ENCODE measurements around the gene RUBCNL. TPM values are rescaled to one million over a fixed set of nuclear protein-coding genes. Genes with fewer than 3 reads are reported as not detected.

Gene RUBCNL
- total RNA-seq, 2 experiments from 2014 or later: 0.36 to 0.69 TPM

DNA sequence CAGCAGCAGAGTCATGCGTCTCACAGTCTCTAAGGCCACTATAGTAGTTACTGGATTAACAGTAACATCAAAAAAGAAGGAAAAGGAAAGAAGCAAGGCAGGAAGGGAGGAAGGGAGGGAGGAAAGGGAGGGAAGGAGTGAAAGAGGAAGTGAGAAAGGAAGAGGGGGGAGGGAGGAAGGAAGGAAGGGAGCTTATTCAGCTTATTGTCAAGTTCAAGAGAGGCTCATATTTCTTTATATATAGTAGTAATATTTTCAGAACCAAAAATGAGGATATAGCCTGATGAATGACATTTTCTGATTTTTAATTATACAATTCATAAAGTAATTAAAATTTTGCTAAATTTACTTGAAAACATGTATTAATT, 17.7 kb upstream of the RUBCNL start:
- Mint-ChIP-seq H3K9me3 (no peaks in the 10 kb centered on the region), H3K27ac (no peak overlapping the region), H3K36me3 (ENCODE audit: low read depth) (no peaks in the 10 kb centered on the region), H3K4me1 (ENCODE audit: low read depth) (peaks cover 11% of the 10 kb centered on the region), H3K4me3 (no peak overlapping the region), H3K27me3 (no peaks in the 10 kb centered on the region)
- Histone ChIP-seq H3K27me3 (ENCODE audit: control insufficient read depth in 1 of 2, insufficient read depth in 2 of 2, low read length in 2 of 2) (no peaks in the 10 kb centered on the region), H3K36me3 (ENCODE audit: insufficient read depth, low read length) (no peaks in the 10 kb centered on the region), H3K4me3 (ENCODE audit: low read length) (no peak overlapping the region), H3K4me1 (ENCODE audit: insufficient read depth, low read length) (no peaks in the 10 kb centered on the region), H3K27ac (ENCODE audit: low read depth in 1 of 2, low read length in 2 of 2) (no peak overlapping the region), H3K9me3 (ENCODE audit: control insufficient read depth in 1 of 2, insufficient read depth in 1 of 2, low read length in 2 of 2) (no peaks in the 10 kb centered on the region)
- TF ChIP-seq, protein P1, sequence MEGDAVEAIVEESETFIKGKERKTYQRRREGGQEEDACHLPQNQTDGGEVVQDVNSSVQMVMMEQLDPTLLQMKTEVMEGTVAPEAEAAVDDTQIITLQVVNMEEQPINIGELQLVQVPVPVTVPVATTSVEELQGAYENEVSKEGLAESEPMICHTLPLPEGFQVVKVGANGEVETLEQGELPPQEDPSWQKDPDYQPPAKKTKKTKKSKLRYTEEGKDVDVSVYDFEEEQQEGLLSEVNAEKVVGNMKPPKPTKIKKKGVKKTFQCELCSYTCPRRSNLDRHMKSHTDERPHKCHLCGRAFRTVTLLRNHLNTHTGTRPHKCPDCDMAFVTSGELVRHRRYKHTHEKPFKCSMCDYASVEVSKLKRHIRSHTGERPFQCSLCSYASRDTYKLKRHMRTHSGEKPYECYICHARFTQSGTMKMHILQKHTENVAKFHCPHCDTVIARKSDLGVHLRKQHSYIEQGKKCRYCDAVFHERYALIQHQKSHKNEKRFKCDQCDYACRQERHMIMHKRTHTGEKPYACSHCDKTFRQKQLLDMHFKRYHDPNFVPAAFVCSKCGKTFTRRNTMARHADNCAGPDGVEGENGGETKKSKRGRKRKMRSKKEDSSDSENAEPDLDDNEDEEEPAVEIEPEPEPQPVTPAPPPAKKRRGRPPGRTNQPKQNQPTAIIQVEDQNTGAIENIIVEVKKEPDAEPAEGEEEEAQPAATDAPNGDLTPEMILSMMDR (IDR thresholded peaks at IDR 0.05): no peak
- DNase-seq: no peak
- intact Hi-C loops (cut with DNase I, micrococcal nuclease): no loop called here
- CTCF ChIA-PET: no interaction called here
- ATAC-seq (ENCODE audit: poor library complexity): no peak
- POLR2A ChIA-PET: interaction anchor here (1.2 kb wide), 1 partner anchor 15 kb away, joined by 3 read pairs; no protein-coding TSS in a partner anchor

DNA sequence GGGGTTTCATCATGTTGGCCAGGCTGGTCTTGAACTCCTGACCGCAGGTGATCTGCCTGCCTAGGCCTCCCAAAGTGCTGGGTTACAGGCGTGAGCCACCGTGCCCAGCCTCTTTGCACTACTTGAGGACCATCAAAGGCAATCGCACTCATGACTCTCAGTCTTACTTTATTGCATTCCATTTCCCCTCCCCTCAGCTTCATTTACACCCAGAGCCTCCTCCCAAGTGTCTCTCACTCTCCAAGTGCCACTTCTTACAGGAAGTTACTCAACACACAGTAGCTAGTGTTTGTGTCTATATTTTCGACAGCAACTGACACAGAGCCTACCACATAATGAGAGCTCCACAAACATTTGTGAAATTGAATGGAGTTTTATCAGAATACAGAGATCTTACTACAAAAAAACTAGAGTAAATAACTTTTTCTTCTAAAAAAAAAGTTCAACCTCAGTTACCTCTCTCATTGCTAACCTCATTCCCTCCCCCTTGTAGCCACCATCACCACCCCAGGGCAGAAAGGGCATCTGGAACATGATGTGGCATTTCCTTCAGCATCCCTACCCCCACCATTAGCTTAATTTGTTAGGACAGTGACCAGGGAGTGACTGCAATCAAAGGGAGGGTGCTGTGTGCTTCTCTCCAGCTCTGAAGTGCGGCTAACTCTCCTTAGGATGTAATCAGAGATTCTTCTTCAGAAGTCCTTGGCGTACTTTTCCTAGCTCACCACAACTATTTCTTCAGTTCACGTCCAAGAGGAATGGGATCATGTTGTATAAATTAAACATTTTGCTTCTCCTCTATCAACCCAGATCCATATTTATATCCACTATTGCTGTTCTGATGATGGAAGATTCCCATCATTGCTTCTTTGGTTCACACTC, 17.0 kb upstream of the RUBCNL start:
- intact Hi-C loops (cut with DNase I, micrococcal nuclease): no loop called here
- Mint-ChIP-seq H3K9me3 (no peaks in the 10 kb centered on the region), H3K27me3 (no peaks in the 10 kb centered on the region), H3K4me3 (no peak overlapping the region), H3K36me3 (ENCODE audit: low read depth) (no peaks in the 10 kb centered on the region), H3K4me1 (ENCODE audit: low read depth) (peaks cover 11% of the 10 kb centered on the region), H3K27ac (peak overlapping the region; percentile 9)
- H3K27me3 ChIP-seq (ENCODE audit: control insufficient read depth in 1 of 2, insufficient read depth in 2 of 2, low read length in 2 of 2): no peaks in the 10 kb centered on the region
- no peaks in the 10 kb centered on the region for H3K9me3 ChIP-seq (ENCODE audit: control insufficient read depth in 1 of 2, insufficient read depth in 1 of 2, low read length in 2 of 2)
- no peaks in the 10 kb centered on the region for H3K4me1 ChIP-seq (ENCODE audit: insufficient read depth, low read length)
- ATAC-seq (ENCODE audit: poor library complexity): no peak
- POLR2A ChIA-PET: interaction anchor here (1.2 kb wide), 1 partner anchor 14 kb away, joined by 3 read pairs; no protein-coding TSS in a partner anchor
- H3K4me3 ChIP-seq (ENCODE audit: low read length): no peak overlapping the region
- H3K27ac ChIP-seq (ENCODE audit: low read depth in 1 of 2, low read length in 2 of 2): no peak overlapping the region
- no peaks in the 10 kb centered on the region for H3K36me3 ChIP-seq (ENCODE audit: insufficient read depth, low read length)
- CTCF ChIA-PET: no interaction called here
- TF ChIP-seq, protein P1 (IDR thresholded peaks at IDR 0.05): no peak
- DNase-seq: peak in 2 of 14 experiments; percentile 27 to 47

DNA sequence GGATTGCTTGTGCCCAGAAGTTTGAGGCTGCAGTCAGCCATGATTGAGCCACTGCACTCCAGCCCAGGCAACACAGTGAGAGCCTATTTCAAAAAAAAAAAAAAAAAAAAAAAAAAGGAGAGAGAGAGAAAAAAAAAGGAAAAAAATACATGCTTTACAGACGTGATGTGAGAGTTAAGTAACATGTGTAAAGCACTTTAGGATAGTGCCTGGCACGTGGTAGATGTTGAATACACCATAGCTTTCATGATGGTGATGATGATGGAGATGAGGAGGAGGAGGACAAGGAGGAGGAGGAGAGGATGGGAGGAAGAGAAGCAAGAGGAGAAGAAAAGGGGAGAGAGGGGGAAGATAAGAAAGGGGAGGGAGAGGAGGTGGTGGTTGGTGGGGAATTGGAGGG, 15.1 kb upstream of the RUBCNL start:
- Histone ChIP-seq H3K9me3 (ENCODE audit: control insufficient read depth in 1 of 2, insufficient read depth in 1 of 2, low read length in 2 of 2) (no peaks in the 10 kb centered on the region), H3K27ac (ENCODE audit: low read depth in 1 of 2, low read length in 2 of 2) (no peak overlapping the region), H3K4me1 (ENCODE audit: insufficient read depth, low read length) (no peaks in the 10 kb centered on the region), H3K27me3 (ENCODE audit: control insufficient read depth in 1 of 2, insufficient read depth in 2 of 2, low read length in 2 of 2) (no peaks in the 10 kb centered on the region), H3K36me3 (ENCODE audit: insufficient read depth, low read length) (no peaks in the 10 kb centered on the region), H3K4me3 (ENCODE audit: low read length) (no peak overlapping the region)
- CTCF ChIA-PET: no interaction called here
- ATAC-seq (ENCODE audit: poor library complexity) (no peak), DNase-seq (no peak)
- TF ChIP-seq, protein P1 (IDR thresholded peaks at IDR 0.05): no peak
- Mint-ChIP-seq H3K27ac (no peak overlapping the region), H3K4me3 (no peak overlapping the region), H3K9me3 (no peaks in the 10 kb centered on the region), H3K36me3 (ENCODE audit: low read depth) (no peaks in the 10 kb centered on the region), H3K27me3 (no peaks in the 10 kb centered on the region), H3K4me1 (ENCODE audit: low read depth) (peaks cover 11% of the 10 kb centered on the region)
- intact Hi-C loops (cut with DNase I, micrococcal nuclease): no loop called here
- POLR2A ChIA-PET: no interaction called here

Measured in CD4-positive, alpha-beta T cell (primary cell).